ENCODE data around the gene CASQ2. TPM values are rescaled to one million over a fixed set of nuclear protein-coding genes. Genes with fewer than 3 reads are reported as not detected.

The CASQ2 gene
- total and polyA plus RNA-seq, 7 experiments from 2014 or later: not detected

DNA sequence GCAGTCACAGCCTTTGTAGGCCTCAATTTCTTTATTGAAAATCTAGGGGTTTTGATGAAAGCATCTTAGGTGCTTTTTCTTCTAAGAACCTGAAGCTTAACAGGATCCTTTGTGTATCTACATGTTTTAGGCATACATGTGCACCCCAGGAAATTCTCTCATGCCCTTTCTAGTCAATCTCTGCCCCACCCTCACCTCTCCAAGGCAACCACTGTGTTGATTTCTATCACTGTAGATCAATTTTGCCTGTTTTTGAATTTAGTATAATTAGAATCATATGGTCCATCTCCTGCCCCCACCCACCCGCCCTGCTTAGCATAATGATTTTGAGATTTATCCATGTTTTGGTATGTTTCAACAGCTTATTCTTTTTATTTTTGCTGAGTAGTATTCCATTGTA lies 107.4 kb downstream of the CASQ2 start:
- Histone ChIP-seq H3K36me3 (ENCODE audit: control insufficient read depth in 2 of 3, insufficient read depth in 3 of 3, low read length in 3 of 3) (no peaks in the 10 kb centered on the region), H3K4me1 (ENCODE audit: control insufficient read depth in 2 of 2, insufficient read depth in 2 of 2, low read length in 2 of 2) (no peaks in the 10 kb centered on the region), H3K4me3 (ENCODE audit: low read length) (no peak overlapping the region), H3K9me3 (ENCODE audit: control insufficient read depth in 2 of 3, low read length in 3 of 3) (no peaks in the 10 kb centered on the region), H3K27me3 (ENCODE audit: control insufficient read depth in 2 of 2, insufficient read depth in 2 of 2, low read length in 2 of 2) (no peaks in the 10 kb centered on the region), H3K27ac (ENCODE audit: low read depth, low read length) (no peak overlapping the region)
- ChIA-PET POLR2A (no interaction called here), CTCF (no interaction called here)
- H3K27me3 Mint-ChIP-seq: no peaks in the 10 kb centered on the region
- DNase-seq (no peak), ATAC-seq (no peak)
- intact Hi-C loops (cut with micrococcal nuclease): no loop called here
- no peaks in the 10 kb centered on the region for H3K9me3 Mint-ChIP-seq
- peaks cover 0 to 34% (median 0%) of the 10 kb centered on the region in 5 donors for H3K36me3 Mint-ChIP-seq
- H3K4me1 Mint-ChIP-seq: peaks cover 0 to 10% (median 0%) of the 10 kb centered on the region in 7 donors
- H3K4me3 Mint-ChIP-seq: no peak overlapping the region
- H3K27ac Mint-ChIP-seq: no peak overlapping the region

DNA sequence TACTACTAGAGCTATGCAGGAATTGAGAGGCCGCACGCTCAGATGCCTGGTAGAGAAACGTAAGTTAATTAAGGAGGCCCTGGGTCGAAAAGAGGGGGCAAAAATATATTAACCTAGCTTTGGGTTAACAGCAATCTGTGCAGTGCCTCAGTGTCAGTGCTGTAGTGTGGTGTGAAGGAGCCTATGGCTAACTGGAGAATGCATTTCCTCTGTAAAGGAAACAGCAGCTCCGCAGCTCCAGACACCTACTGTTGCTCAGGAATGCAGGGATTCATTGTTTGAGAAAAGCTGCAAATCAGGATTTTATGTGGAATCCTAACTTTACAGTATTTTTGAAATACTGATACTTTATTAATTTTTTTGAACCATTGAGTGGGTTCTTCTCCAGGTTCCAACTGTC lies 108.4 kb downstream of the CASQ2 start:
- Histone ChIP-seq H3K36me3 (ENCODE audit: control insufficient read depth in 2 of 3, insufficient read depth in 3 of 3, low read length in 3 of 3) (no peaks in the 10 kb centered on the region), H3K27ac (ENCODE audit: low read depth, low read length) (no peak overlapping the region), H3K4me3 (ENCODE audit: low read length) (no peak overlapping the region), H3K4me1 (ENCODE audit: control insufficient read depth in 2 of 2, insufficient read depth in 2 of 2, low read length in 2 of 2) (no peaks in the 10 kb centered on the region), H3K9me3 (ENCODE audit: control insufficient read depth in 2 of 3, low read length in 3 of 3) (no peaks in the 10 kb centered on the region), H3K27me3 (ENCODE audit: control insufficient read depth in 2 of 2, insufficient read depth in 2 of 2, low read length in 2 of 2) (no peaks in the 10 kb centered on the region)
- peaks cover 0 to 32% (median 0%) of the 10 kb centered on the region in 5 donors for H3K36me3 Mint-ChIP-seq
- H3K27ac Mint-ChIP-seq: no peak overlapping the region
- CTCF ChIA-PET: no interaction called here
- POLR2A ChIA-PET: no interaction called here
- H3K9me3 Mint-ChIP-seq: no peaks in the 10 kb centered on the region
- H3K4me1 Mint-ChIP-seq: peaks cover 0 to 18% (median 4%) of the 10 kb centered on the region in 7 donors
- DNase-seq (no peak), ATAC-seq (no peak)
- H3K4me3 Mint-ChIP-seq: no peak overlapping the region
- H3K27me3 Mint-ChIP-seq: peaks cover 0 to 3% (median 0%) of the 10 kb centered on the region in 5 donors
- intact Hi-C loops (cut with micrococcal nuclease): no loop called here

DNA sequence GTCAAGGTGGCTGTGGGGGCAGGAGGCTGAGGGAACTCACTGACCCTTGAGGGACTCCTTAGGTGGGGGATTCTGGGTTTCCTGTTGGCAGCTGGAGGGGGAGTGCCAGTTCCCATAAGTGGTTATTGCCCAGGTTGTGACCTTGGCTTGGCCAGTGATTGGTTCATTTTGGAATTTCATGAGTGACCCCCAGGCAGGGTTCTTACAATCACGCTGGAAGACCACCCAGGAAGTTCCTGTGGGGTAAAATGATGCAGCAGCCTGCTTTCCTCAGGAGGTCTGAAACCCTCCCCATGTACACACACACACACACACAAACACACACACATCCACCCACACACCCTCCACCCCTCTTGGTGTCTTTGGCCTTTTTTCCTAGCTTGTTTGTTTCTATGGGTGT lies 109.9 kb downstream of the CASQ2 start:
- ChIA-PET POLR2A (no interaction called here), CTCF (no interaction called here)
- H3K36me3 Mint-ChIP-seq: peaks cover 0 to 28% (median 0%) of the 10 kb centered on the region in 5 donors
- peaks cover 0 to 26% (median 5%) of the 10 kb centered on the region in 7 donors for H3K4me1 Mint-ChIP-seq
- H3K36me3 ChIP-seq (ENCODE audit: control insufficient read depth in 2 of 3, insufficient read depth in 3 of 3, low read length in 3 of 3): no peaks in the 10 kb centered on the region
- no peak overlapping the region for H3K4me3 Mint-ChIP-seq
- H3K4me1 ChIP-seq (ENCODE audit: control insufficient read depth in 2 of 2, insufficient read depth in 2 of 2, low read length in 2 of 2): no peaks in the 10 kb centered on the region
- peaks cover 0 to 7% (median 0%) of the 10 kb centered on the region in 5 donors for H3K27me3 Mint-ChIP-seq
- intact Hi-C loops (cut with micrococcal nuclease): no loop called here
- DNase-seq (no peak), ATAC-seq (no peak)
- H3K27ac ChIP-seq (ENCODE audit: low read depth, low read length): no peak overlapping the region
- H3K27ac Mint-ChIP-seq: no peak overlapping the region
- H3K4me3 ChIP-seq (ENCODE audit: low read length): no peak overlapping the region
- no peaks in the 10 kb centered on the region for H3K27me3 ChIP-seq (ENCODE audit: control insufficient read depth in 2 of 2, insufficient read depth in 2 of 2, low read length in 2 of 2)
- no peaks in the 10 kb centered on the region for H3K9me3 Mint-ChIP-seq
- H3K9me3 ChIP-seq (ENCODE audit: control insufficient read depth in 2 of 3, low read length in 3 of 3): no peaks in the 10 kb centered on the region

DNA sequence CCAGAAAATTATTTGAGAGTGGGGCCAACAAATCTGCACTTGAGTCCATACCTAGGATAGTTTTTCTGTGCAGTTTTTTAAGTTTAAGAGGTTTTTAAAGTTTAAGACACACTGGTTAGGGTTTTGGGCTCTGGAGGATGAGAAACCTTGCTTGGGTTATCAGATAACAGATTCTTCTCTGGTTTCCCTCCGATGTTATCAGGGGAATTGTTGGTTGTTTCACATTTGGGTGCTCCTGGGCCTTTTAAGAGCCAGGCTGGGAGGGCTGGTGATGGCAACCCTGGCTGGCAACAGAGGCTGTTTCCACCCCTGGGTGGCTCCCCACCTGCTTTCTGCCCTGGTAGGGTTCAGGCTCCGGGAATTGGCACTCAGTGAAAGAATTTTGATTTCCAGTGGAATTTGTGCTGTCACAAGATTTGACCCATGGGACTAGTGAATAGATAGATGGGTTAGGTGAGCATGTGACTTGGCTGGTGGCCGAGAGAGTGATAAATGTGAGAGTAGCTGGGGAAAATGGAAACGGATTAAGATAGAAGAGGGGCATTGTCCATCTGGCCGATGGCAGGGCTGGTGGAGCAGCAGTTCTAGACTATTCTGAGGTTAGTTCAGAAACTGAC lies 111.9 kb downstream of the CASQ2 start:
- no peaks in the 10 kb centered on the region for H3K27me3 ChIP-seq (ENCODE audit: control insufficient read depth in 2 of 2, insufficient read depth in 2 of 2, low read length in 2 of 2)
- no peak overlapping the region for H3K27ac ChIP-seq (ENCODE audit: low read depth, low read length)
- no peaks in the 10 kb centered on the region for H3K36me3 ChIP-seq (ENCODE audit: control insufficient read depth in 2 of 3, insufficient read depth in 3 of 3, low read length in 3 of 3)
- POLR2A ChIA-PET: no interaction called here
- H3K4me3 ChIP-seq (ENCODE audit: low read length): no peak overlapping the region
- no peak for ATAC-seq
- no peaks in the 10 kb centered on the region for H3K9me3 Mint-ChIP-seq
- H3K27ac Mint-ChIP-seq: no peak overlapping the region
- intact Hi-C loops (cut with micrococcal nuclease): no loop called here
- peaks cover 0 to 31% (median 0%) of the 10 kb centered on the region in 5 donors for H3K36me3 Mint-ChIP-seq
- no peaks in the 10 kb centered on the region for H3K9me3 ChIP-seq (ENCODE audit: control insufficient read depth in 2 of 3, low read length in 3 of 3)
- H3K4me1 Mint-ChIP-seq: peaks cover 0 to 26% (median 5%) of the 10 kb centered on the region in 7 donors
- CTCF ChIA-PET: no interaction called here
- H3K27me3 Mint-ChIP-seq: peaks cover 0 to 7% (median 0%) of the 10 kb centered on the region in 5 donors
- H3K4me3 Mint-ChIP-seq: no peak overlapping the region
- H3K4me1 ChIP-seq (ENCODE audit: control insufficient read depth in 2 of 2, insufficient read depth in 2 of 2, low read length in 2 of 2): no peaks in the 10 kb centered on the region
- no peak for DNase-seq

DNA sequence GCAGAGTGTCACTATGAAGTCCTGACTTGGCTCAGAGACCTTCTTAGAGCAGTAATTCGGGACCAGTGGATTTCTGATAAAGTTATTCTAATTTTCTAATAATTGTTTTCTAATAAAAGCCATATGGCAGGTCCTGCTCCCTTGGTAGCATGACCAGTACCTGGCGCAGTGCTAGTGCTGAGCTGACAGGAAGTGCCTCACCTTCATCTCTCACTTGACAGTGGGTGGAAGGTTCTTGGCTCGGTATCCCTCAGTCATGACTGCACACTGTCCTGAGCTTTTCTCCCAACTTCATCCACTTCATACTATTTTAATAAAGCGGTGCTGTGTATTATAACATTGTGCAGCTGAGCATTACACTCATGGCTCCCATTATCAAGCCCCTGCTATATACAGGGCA lies 112.6 kb downstream of the CASQ2 start:
- Histone ChIP-seq H3K9me3 (ENCODE audit: control insufficient read depth in 2 of 3, low read length in 3 of 3) (no peaks in the 10 kb centered on the region), H3K27ac (ENCODE audit: low read depth, low read length) (no peak overlapping the region), H3K36me3 (ENCODE audit: control insufficient read depth in 2 of 3, insufficient read depth in 3 of 3, low read length in 3 of 3) (no peaks in the 10 kb centered on the region), H3K27me3 (ENCODE audit: control insufficient read depth in 2 of 2, insufficient read depth in 2 of 2, low read length in 2 of 2) (no peaks in the 10 kb centered on the region), H3K4me3 (ENCODE audit: low read length) (no peak overlapping the region), H3K4me1 (ENCODE audit: control insufficient read depth in 2 of 2, insufficient read depth in 2 of 2, low read length in 2 of 2) (no peaks in the 10 kb centered on the region)
- ChIA-PET POLR2A (no interaction called here), CTCF (no interaction called here)
- DNase-seq (no peak), ATAC-seq (no peak)
- H3K36me3 Mint-ChIP-seq: peaks cover 0 to 31% (median 0%) of the 10 kb centered on the region in 5 donors
- H3K4me1 Mint-ChIP-seq: peaks cover 0 to 26% (median 5%) of the 10 kb centered on the region in 7 donors
- H3K27ac Mint-ChIP-seq: peak overlapping the region in 1 of 9 donors; percentile 42
- H3K9me3 Mint-ChIP-seq: no peaks in the 10 kb centered on the region
- intact Hi-C loops (cut with micrococcal nuclease): no loop called here
- H3K27me3 Mint-ChIP-seq: peaks cover 0 to 7% (median 0%) of the 10 kb centered on the region in 5 donors
- no peak overlapping the region for H3K4me3 Mint-ChIP-seq

DNA sequence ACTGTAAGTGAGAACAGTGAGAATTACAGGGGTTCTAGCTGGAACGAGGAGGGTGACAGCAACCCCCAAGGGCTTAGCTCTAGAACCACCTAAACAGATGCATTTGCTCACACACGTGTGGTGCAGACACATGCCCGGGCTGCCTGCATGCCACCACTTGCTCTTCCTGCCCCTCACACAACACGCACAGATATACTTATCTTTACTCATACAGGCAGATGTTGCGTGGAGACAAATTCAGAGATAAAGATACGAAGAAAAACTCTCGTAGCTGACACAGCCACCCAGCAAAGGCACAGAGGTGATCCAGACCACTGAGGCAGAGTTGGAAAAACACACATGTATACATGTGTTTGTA lies 113.2 kb downstream of the CASQ2 start:
- DNase-seq (no peak), ATAC-seq (peak; percentile 18)
- no peaks in the 10 kb centered on the region for H3K9me3 Mint-ChIP-seq
- Histone ChIP-seq H3K4me1 (ENCODE audit: control insufficient read depth in 2 of 2, insufficient read depth in 2 of 2, low read length in 2 of 2) (no peaks in the 10 kb centered on the region), H3K36me3 (ENCODE audit: control insufficient read depth in 2 of 3, insufficient read depth in 3 of 3, low read length in 3 of 3) (no peaks in the 10 kb centered on the region), H3K27ac (ENCODE audit: low read depth, low read length) (no peak overlapping the region), H3K4me3 (ENCODE audit: low read length) (no peak overlapping the region), H3K9me3 (ENCODE audit: control insufficient read depth in 2 of 3, low read length in 3 of 3) (no peaks in the 10 kb centered on the region), H3K27me3 (ENCODE audit: control insufficient read depth in 2 of 2, insufficient read depth in 2 of 2, low read length in 2 of 2) (no peaks in the 10 kb centered on the region)
- peak overlapping the region in 1 of 9 donors; percentile 37 for H3K27ac Mint-ChIP-seq
- ChIA-PET POLR2A (no interaction called here), CTCF (no interaction called here)
- peaks cover 0 to 26% (median 5%) of the 10 kb centered on the region in 7 donors for H3K4me1 Mint-ChIP-seq
- peaks cover 0 to 31% (median 0%) of the 10 kb centered on the region in 5 donors for H3K36me3 Mint-ChIP-seq
- intact Hi-C loops (cut with micrococcal nuclease): no loop called here
- H3K4me3 Mint-ChIP-seq: peak overlapping the region in 1 of 10 donors; percentile 16
- H3K27me3 Mint-ChIP-seq: peaks cover 0 to 7% (median 0%) of the 10 kb centered on the region in 5 donors

DNA sequence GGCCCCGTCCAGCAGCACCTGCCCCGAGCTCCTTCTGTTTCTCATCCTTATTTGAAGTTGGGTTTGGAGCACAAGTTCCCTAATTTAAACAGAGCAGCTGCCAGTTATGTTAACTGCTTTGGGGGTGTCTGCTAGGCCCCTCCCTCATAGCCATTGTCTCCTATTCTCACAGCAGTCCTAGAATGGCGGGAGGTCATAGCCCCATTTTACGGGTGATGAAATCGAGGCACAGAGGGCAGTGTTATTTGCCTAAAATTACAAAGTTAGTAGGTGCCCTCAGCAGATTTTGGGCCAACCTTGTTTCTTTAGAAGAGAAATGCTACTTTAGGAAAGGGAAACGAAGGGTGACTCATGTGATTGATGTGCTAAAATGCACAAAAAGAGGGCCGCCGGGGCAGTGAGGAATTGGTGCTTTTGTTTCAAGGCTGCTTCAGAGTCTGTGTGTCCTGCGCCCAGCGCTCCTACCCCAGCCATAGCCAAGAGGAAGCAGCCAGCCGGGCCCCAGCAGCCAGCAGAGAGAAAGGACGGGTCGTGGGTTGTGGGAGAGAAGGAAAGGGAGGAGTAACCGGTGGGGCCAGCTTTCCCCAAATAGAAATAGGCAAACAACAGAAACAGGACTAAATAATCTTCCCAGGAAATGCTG lies 113.7 kb downstream of the CASQ2 start:
- no peaks in the 10 kb centered on the region for H3K9me3 Mint-ChIP-seq
- intact Hi-C loops (cut with micrococcal nuclease): no loop called here
- peak; percentile 29 for ATAC-seq
- no peak for DNase-seq
- H3K36me3 ChIP-seq (ENCODE audit: control insufficient read depth in 2 of 3, insufficient read depth in 3 of 3, low read length in 3 of 3): no peaks in the 10 kb centered on the region
- ChIA-PET CTCF (no interaction called here), POLR2A (no interaction called here)
- H3K27ac ChIP-seq (ENCODE audit: low read depth, low read length): no peak overlapping the region
- H3K4me1 Mint-ChIP-seq: peaks cover 0 to 26% (median 5%) of the 10 kb centered on the region in 7 donors
- H3K27ac Mint-ChIP-seq: peak overlapping the region in 4 of 9 donors; percentile 37 to 74 (median 52)
- H3K27me3 Mint-ChIP-seq: peaks cover 0 to 7% (median 0%) of the 10 kb centered on the region in 5 donors
- H3K36me3 Mint-ChIP-seq: peaks cover 0 to 30% (median 0%) of the 10 kb centered on the region in 5 donors
- H3K9me3 ChIP-seq (ENCODE audit: control insufficient read depth in 2 of 3, low read length in 3 of 3): no peaks in the 10 kb centered on the region
- H3K4me3 Mint-ChIP-seq: peak overlapping the region in 1 of 10 donors; percentile 16
- no peak overlapping the region for H3K4me3 ChIP-seq (ENCODE audit: low read length)
- no peaks in the 10 kb centered on the region for H3K27me3 ChIP-seq (ENCODE audit: control insufficient read depth in 2 of 2, insufficient read depth in 2 of 2, low read length in 2 of 2)
- no peaks in the 10 kb centered on the region for H3K4me1 ChIP-seq (ENCODE audit: control insufficient read depth in 2 of 2, insufficient read depth in 2 of 2, low read length in 2 of 2)

Measured in naive thymus-derived CD4-positive, alpha-beta T cell (primary cell).